GM12874 (cell line): ENCODE data around the gene KLK1.

Experiments
- TF ChIP-seq, protein P1 (sequence below): IDR thresholded peaks from 2 replicates; pipeline ENCODE4 v1.5.1; 2011; ENCODE audit warnings: low read depth, mild to moderate bottlenecking, control low read depth, low read length, moderate library complexity; ENCODE audit not compliant: insufficient read depth

KLK1 gene

DNA sequence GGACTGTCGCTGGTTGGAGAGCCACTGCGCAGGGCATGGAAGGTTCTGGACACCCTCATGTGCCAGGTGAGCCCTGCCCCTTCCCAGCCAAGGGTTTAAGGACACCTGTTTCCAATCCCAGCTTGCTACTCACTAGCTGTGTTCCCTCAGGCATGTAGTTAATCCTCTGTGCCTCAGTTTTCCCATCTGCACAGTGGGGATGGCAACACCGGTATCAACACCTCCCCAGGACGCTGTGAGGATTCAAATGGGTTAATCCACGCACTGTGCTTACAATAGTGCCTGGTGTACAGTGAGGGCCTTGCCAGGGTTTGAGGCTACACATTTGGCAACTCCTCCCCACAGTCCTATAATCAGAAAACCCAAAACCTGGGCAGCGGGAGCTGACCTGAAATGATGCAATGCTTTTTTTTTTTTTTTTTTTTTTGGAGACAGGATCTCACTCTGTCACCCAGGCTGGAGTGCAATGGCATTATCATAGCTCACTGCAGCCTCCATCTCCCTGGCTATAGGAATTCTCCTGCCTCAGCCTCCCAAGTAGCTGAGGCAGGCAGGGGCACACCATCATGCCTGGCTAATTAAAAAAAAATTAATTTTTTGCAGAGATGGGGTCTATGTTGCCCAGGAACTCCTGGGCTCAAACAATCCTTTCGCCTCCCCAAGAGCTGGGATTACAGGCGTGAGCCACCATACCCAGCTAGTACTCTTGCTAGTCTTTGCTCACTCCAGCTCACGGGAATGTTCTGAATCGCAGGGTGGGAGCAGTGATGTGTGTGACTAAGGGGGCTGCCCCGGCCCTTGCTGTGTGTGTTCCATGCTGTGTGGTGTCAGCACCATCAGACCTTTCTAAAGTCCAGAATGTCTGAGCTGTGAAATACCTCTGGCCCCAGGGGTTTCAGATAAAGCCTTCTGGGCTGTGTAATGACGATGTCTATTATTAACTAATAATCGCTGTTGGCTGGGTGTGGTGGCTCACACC, 31.0 kb downstream of the KLK1 start:
- TF ChIP-seq, protein P1, sequence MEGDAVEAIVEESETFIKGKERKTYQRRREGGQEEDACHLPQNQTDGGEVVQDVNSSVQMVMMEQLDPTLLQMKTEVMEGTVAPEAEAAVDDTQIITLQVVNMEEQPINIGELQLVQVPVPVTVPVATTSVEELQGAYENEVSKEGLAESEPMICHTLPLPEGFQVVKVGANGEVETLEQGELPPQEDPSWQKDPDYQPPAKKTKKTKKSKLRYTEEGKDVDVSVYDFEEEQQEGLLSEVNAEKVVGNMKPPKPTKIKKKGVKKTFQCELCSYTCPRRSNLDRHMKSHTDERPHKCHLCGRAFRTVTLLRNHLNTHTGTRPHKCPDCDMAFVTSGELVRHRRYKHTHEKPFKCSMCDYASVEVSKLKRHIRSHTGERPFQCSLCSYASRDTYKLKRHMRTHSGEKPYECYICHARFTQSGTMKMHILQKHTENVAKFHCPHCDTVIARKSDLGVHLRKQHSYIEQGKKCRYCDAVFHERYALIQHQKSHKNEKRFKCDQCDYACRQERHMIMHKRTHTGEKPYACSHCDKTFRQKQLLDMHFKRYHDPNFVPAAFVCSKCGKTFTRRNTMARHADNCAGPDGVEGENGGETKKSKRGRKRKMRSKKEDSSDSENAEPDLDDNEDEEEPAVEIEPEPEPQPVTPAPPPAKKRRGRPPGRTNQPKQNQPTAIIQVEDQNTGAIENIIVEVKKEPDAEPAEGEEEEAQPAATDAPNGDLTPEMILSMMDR = no peak

DNA sequence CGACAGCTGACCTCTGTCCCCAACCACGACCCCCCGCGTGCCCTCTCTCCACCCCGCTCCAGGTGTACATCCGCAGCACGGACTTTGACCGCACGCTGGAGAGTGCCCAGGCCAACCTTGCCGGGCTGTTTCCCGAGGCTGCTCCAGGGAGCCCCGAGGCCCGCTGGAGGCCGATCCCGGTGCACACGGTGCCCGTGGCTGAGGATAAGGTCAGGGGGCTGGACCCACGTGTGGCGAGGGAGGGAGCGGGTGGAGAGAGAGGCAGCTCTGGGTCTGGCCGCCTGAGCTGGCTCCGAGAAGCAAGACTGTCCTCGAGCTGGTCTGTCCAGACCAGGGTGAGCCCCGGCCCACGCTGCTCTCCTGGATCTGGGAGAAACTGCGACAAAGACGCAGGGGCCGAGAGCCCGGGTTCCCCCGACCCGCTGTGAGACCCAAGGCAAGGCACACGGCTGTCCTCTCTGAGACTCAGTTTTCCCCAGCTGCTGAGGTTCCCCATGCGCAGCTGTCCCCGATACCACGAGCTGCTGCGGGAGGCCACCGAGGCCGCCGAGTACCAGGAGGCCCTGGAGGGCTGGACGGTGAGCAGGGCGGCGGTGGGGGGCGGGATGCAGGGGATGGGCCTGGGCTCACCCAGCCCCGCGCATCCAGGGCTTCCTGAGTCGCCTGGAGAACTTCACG, 31.9 kb downstream of the KLK1 start:
- TF ChIP-seq, protein P1 = no peak

DNA sequence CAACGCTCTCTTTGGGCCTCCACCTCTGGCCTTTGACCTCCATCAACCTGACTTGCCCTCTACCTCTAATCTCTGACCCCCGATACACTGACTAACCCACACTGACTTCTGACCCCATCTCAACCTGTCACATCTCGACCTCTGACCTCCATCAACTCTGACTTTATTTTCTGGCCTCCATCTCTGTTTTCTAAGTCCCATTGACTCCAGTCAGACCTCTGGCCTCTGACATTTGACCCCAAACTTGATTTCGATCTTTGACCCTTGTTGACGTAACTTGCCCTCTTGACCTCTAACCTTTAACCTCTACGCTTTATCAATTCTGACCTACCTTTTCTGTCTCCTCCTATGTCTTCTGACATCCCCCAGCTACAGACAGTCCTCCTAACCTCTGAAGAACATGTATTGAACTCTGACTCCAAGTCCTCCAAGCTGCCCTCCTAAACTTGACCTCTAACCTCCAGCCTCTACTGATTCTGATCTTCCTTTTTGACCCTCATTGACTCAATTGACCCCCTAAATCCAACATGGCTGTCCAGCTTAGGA, 32.6 kb downstream of the KLK1 start:
- TF ChIP-seq, protein P1 = no peak

DNA sequence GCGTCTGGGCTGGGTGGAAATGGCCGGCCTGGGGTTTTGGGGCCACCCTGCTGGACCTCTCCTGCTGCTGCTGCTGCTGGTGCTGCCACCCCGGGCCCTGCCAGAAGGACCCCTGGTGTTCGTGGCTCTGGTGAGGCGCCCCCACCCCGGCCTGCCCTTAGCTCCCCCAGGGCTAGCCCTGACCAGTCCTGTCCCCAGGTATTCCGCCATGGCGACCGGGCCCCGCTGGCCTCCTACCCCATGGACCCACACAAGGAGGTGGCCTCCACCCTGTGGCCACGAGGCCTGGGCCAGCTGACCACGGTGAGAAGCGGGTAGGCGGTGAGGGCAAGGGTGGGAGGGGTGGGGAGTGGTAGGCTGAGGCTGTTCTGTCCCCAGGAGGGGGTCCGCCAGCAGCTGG, 33.2 kb downstream of the KLK1 start, which contains the start of gene ACP4:
Gene ACP4, plus strand, starts transcription at position 20 of the 400 bp plus-strand sequence. Its CDS starts 0 bp downstream, at position 20.
- TF ChIP-seq, protein P1 = no peak

DNA sequence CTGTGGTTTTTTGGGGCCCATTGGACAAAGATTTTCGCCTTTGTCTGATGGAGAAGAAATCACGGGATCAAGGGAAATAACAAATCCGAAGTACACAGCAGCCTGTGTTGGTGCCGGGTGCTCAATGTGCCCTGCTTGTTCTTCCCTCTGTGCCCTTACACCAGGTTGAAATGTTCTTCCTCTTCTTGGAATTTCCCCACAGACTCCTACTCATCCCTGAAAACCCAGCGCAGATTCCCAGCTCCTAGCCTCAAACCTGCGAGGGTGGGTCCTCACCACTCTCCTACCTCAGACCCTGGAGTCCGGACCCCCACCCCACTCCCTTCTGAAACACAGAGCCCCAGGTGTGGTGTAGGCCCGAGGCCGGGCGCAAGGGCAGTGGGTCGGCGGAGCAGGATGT, 38.3 kb downstream of the KLK1 start:
- TF ChIP-seq, protein P1 = no peak

DNA sequence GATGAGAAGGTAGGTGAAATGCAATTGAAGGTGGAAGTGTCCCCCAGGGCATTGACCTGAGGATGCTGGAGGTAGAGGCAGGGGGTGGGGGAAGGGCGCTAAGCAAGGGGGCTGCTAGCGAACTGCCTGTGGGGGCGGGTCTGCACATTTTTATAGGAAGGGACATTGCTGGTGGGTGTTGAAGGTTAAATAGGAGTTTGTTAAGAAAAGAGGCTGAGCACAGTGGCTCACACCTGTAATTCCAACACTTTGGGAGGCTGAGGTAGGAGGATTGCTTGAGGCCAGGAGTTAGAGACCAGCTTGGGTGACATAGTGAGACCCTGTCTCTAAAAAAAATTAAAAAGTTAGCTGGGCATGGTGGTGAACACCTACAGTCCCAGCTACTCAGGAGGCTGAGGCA, 38.9 kb downstream of the KLK1 start:
- TF ChIP-seq, protein P1 = no peak

DNA sequence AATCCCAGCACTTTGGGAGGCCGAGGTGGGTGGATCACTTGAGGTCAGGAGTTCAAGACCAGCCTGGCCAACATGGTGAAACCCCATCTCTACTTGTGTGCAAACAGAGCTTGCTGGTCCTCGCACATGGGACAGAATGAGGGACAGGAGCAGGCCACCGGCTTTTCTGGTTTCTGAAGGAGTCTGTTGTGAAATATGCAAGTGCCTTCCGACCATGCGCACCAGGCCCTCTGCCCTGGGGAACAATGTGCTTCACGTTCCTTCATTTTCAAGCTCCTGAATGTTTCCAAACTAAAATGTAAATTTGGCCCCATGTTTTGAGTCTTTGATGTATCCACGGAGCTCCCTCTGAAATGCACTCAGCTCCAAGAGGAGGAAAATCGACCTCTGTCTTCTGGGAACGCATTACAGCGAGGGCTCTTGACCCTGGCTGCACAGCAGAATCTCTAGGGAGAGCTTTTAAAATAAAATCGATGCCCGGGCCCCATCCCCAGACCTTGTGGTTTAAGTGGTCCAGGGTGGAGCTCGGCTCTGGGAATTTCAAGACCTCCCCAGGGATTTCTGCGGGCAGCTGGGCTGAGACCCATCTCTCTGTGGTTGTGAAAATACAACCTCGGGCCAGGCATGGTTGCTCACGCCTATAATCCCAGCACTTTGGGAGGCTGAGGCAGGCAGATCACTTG, 42.7 kb downstream of the KLK1 start:
- TF ChIP-seq, protein P1 = no peak
